ENCODE data around the gene ACTN4.

ACTN4 gene

DNA sequence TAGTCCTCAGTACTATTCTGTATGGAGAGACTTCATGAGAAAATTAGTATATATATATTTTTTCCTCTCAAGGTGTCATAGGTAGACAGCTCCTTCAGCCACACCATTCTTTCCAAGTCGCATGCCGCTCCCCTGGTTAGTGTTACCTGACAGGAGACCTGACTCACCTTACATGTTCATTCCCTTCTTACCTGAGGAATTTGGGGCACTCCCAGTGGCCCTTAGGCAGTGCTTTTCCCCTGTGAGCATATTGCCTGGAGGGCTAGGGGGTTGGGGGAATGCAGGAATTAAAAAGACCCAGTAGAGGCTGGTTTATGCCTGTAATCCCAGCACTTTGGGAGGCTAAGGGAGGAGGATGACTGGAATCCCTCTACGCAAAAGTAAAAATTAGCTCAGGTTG lies 9.0 kb upstream of the ACTN4 start:
- FAIRE-seq: no peak

DNA sequence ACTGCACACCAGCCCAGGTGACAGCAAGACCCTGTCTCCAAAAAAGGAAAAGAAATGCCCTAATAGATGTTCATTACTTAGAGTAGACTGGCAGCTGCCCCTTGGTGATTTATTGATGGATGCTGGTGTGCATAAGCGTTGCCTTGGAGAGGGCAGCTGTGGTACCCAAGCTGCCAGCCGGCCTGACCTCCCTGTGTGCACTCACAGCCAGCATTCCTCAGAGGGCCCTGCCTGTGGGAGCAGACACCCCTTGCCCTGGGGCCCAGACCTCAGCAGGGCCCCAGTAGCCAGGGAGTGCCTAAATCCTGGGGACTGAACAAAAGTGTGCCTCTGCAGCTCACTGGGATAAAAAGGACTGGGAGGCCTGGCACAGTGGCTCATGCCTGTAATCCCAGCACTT lies 7.8 kb upstream of the ACTN4 start:
- FAIRE-seq: no peak

DNA sequence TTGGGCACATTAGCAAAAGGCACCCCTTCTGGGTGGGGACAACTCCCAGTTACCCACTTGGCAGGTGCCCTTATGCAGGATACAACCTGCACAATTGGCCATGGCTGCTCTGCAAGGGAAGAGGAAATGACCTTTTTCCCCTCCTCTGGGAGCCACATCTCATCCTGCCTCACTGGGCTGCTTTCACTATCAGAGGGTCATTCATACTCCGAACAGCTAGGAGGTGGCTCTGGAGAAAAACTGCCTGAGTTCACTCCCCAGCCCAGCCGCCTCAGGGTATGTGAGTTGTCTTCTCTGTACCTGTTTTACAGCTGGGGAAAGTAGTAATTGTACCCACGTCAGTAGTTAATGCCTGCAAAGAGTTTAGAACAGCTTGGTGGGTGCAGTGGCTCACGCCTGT lies 7.1 kb upstream of the ACTN4 start:
- FAIRE-seq: no peak

DNA sequence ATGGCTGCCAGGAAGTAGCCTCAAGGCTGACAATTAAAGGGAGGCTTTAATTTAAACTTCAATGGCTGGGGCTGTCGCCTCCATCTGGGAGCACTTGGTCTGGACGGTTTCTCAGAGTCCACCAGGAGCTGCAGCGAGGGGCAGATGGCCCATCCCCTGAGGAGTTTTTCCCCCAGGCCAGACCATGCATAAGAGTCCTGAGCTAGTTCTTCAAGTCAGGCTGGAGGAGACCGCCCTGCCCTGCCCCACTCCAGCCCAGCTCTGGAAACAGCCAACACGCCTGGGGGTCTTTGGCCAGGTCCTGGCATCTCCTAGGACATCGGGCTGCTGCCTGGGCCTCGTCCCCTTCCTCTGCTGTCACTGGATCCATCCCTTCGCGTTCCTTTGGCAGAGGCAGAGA lies 5.3 kb upstream of the ACTN4 start:
- no peak for FAIRE-seq

DNA sequence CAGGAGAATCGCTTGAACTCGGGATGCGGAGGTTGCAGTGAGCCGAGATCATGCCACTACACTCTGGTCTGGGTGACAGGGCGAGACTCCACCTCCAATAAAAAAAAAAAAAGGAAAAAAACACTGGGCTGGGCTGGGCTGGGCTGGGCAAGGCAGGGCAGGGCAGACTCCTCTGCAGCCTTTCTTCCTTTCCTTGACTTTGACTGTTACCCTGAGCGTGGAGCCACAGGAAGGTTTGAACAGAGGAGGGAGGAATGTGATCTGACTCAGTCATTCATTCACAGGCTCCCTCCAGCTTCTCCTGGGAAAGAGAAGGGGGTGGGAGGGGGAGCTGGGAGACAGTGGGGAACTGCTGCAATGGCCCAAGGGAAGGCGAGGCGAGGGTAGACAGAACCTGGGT lies 2.7 kb upstream of the ACTN4 start:
- FAIRE-seq: no peak

DNA sequence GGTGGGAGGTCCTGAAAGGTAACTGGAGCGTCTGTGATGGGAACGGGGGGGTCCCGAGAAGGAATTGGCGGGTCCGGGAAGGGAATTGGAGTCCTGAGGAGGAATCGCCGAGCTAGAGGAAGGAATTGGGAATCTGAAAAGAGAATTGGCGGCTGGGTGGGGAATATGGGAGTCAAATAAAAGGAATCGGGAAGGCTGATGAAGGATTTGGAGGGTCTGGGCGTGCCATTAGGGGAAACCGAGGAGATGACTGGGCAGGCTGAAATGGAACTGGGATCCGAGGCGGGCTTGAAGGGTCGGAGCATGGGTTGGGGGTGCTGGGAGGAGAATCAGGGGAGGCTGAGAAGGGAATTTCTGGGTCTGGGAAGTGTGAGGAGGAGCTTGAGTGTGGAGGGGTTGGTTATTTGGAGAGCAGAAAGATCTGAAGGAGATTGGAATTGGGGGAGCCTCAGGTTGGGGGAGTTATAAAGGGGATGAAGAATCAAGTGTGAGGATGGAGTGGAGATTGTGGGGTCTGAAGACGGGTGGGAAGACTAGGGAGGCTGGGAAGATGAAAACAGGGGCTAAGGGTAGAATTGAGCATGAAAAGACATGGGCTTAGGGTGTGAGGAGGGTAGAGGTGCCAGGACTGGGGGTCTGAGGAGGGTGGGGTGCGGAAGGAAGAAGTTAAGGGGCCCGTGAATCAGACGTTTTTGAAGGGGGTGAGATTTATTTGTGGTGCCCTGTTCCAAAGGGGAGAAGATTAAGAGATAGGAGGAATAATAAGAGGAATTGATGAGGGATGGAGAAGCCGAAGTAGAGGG lies 718 bp downstream of the ACTN4 start:
- FAIRE-seq: no peak

DNA sequence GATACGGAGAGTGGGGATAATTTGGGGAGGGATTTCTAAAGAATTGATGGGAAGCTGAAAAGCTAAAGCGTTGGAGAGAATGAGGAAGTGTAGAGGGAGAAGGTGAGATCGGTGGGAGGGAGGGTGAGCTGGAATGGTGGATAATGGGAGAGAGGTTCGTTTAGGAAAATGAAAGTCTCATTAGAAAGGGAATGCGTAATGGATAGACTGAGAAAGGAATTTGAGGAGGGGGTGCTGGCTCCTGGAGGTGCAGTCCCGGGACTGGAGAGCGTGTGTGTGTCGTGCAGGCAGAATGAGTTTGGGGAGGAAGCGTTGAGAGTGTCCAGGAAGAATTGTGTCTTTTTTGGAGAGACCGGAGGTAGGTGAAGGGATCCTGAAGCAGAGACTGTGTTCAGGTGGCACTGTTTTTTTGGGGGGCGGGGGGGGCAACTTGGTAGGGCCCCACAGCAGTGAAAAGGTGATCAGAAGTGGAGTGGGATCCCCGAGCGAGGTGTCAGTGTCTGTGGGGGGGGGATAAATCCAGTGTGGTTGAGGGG lies 1.4 kb downstream of the ACTN4 start:
- FAIRE-seq: no peak

DNA sequence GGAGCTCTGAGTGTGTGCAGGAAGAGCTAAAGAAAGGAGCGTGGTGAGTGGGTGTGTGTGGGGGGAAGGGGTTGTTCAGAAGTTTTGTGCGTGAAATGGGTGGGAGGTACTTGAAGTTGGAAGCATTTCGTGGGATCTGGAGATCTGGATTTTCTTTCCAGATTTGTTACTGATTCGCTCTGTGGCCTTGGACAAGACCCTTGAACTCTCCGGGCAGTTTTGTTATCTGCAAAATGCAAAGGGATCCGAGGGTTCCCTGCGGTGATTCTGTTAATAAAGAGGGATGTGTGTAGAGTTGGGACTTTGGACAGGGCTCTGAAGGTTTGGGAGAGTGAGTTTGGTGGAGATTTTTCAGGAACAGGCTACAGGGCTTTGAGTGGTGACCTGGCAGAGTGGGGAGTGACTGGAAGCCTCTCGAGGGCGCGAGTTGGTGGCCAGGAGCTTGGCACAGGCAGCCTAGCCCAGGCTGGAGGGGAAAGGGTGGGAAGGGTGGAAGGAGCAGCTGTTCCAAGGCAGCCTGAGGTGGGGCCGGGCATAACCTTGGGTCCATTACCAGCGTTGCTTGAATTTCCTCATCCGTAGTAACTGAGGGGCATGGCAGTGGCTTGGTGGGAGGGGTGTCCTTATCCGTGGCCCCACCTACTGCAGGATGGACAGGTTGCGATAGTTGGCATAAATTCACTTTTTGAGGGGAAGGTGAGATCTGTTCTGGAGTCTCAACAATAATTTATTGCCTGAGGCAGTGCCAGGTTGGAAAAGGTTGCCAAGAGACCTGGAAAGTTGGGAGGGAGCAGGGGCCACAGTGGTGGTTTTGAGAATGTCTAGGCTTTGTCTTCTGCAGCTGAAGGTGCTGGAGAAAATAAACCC lies 2.1 kb downstream of the ACTN4 start:
- no peak for FAIRE-seq

DNA sequence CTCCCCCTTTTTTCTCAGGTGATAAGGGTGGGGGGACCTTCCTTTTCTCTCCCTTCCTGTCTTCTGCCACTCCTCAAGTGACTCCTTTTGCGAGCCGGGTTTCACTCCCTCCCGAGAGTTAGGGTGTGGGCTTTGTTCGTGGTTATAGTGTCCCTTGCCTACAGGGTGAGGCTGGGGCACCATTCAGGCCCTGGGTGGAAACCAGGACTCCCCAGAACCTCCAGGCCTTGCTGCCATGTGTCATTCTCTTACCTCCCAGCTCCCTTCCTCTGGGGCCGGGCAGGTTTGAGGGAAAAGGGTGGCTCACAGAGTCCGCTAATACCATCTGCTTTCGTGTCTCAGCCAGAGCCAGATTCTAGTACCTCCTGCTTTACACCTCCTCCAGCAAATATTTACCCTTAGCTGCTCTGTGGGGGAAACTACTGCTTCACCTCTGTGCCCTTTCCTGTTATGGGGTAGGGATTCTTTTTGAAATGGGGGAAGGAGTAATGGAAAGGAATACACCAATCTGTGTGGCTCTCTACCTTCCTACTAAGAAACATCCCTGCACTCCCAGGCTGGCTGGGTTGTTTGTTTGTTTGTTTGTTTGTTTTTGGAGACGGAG lies 2.8 kb downstream of the ACTN4 start:
- FAIRE-seq: no peak

DNA sequence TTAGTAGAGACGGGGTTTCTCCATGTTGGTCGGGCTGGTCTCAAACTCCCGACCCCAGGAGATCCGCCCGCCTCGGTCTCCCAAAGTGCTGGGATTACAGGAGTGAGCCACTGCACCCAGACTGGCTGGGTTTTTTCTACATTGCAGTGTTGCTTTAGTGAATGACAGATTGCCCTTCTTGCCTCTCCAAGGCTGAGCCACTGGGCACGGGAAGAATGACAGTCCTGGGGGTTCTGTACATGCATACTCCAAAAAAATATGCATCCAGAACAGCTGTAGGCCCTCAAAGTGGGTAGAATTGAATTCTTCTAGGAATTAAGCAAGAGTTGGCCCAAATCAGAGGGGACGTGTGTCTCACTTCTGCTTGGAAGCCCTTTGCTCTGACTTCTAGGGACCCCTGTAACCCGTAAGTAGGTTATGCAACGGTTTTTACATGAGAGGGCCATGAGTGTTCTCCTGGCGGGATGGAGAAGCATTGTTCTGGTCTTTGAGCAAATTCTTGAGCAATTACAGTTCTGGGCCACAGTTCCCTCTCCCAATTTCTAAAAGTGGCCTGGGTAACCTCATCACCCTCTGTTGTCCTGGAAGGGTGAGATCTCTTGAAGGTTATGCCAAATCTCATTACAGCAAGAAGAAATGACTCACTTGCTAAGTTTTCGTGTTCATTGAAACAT lies 3.6 kb downstream of the ACTN4 start:
- no peak for FAIRE-seq

DNA sequence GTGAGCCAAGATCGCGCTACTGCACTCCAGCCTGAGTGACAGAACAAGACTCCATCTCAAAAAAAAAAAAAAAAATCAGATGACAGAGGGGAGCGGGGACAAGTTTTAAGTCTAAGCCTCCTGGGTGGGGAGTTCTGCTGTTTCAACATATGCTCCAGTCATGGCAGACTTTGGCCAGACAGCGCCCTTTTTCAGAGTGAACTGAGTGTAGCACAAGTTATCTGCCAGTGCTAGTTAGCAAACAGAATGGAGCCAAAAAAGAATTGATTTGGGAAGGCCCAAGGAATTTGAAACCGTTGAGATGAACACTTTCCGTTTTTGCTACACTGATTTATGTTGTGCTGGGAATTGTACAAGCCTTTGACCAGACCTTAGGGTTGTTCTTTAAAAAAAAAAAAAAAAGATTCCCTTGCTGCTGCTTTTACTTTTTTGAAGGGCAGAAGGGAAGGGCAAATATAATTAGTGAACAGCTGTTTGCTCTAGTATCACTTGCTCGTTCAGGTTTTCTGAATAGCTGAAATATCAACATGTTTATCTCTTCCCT lies 5.7 kb downstream of the ACTN4 start:
- no peak for FAIRE-seq

DNA sequence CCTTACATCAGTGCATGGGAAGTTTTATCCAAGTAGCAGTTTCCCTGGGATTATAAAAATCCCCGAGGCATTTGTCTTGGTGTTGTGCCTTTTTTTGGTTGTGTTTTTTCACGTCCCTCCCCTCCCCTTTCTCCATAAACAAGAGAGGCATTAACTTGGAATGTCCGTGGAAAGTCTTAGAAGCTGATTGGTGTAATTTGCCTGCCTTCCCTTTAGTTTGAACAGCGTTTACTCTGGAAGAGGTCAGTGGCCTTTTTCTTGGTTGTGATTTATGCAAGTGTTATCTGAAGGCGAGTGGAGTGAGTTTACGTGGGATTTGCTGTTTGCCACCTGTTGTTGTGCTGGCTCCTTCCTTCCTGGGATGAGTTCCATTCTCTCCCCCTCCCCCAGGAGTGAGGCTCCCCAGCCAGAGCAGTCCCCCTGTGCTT lies 7.2 kb downstream of the ACTN4 start:
- no peak for FAIRE-seq

DNA sequence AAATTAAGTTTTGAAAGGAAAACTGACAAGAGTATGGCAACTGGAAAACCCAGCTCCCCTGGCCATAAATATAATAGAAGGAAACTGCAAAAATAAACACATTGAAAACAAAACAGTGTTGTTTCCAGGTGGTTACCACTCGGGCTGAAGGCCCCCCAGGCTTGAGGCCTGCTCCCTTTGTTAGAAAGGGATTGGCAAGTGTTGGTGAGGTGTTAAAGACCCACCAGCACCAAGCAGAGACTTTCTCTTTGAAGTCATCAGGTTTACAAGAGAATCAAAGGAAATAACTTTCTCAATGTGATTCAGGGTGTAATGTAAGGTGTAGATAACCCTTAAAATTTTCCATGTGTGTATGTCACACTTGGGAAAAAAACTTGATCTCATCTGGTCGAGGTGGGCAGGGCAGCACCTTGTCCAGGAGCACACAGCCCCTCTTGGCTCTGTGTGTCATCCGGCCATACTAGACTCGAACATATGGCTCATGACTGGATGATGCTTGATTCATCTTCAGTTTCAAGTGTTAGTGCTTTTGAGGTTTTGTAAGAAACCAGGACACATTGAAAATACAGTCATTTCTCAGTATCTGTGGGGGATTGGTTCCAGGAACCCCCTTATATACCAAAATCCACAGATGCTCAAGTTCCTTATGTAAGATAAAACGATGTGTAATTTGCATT lies 7.8 kb downstream of the ACTN4 start:
- no peak for FAIRE-seq

DNA sequence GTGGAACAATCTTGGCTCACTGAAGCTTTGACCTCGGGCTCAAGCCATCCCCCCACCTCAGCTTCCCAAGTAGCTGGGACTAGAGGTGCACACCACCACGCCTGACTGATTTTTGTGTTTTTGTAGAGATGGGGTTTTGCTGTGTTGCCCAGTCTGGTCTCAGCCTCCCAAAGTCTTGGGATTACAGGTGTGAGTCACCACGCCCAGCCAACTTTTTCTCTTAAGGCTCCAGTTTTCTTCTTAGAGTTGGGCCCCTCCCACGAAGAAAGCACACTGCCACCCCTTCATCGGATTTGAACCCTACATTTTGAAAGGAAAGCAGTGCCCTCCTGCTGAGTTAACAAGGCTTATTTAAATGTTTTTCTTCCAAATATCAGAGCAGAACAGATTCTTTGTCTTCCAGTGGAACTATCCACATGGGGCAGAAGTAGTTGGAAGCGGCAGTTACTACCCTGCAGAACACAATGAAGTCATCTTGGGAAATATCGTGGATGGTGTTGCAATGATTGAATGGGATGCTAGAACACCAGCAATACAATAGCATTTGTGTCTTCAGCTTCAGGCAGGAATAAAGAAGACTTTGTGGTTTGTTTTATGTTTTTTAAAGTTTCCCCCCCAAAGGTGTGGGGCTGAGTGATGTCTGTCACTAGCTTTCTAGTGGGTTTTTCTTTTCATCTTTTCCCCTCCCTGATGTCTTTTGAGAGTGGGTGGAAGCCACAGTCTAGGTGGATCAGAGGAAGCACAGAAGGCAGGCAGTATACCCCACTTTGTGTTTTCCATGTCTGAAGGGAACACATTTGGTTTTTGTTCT lies 8.9 kb downstream of the ACTN4 start:
- no peak for FAIRE-seq

DNA sequence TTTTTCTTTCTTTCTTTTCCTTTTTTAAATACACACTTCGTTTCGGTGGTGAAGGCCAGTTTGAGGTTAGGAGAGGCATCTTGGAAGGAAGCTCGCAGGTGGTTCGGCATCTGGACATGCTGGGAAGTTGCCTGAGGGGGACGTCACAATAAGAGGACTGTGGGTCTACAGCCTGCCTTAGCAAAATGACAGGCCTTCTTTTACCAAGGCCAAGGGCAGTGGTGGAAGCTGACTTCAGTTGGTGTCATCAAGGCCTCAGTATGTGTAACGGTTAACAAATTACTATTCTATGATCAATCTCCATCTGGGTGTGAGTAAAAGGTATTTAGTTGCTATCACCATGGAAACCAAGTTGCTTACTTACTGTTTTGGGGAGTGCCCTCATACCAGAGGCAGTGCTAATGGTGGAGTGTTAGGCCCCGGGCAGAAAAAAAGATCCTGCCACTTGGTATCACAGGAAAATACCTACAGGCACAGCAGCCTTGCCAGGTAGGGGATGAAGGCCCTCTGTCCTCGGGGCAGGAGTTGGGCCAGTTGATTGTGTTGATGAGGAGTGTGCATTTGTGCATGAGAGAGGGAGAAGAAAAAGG lies 10.3 kb downstream of the ACTN4 start:
- no peak for FAIRE-seq

DNA sequence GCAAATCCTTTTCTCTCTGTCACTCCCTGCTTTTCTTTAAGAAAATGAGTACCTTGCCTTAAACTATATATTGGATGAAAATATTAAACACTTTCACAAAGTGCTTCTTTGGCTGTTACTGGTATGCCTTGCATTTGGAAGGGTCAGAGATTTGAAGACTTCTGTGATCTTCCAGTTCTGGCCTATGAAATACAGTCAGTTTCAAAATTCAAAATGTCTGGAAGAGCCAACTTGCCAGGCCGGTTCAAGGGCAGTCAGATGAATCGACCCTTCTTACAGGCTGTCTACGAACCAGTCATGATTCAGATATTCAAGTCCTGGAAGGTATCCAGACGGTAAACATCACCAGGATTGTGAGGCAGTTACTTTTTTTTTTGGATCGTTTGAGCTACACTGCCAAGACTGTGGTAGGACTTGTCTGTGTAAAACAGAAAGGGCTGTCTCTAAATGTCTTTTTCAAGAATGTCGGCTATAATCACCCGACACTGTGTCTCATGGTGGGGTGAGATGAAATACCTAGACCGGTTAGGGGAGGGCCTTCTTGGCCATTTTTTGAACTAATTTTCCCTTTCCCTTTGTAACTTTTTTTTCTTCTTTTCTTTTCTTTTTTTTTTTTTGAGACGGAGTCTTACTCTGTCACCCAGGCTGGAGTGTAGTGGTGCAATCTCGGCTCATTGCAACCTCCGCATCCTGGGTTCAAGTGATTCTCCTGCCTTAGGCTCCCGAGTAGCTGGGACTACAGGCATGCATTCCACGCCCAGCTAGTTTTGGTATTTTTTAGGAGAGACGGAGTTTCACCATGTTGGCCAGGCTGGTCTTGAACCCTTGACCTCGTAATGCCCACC lies 11.2 kb downstream of the ACTN4 start:
- peak; percentile 83 for FAIRE-seq

DNA sequence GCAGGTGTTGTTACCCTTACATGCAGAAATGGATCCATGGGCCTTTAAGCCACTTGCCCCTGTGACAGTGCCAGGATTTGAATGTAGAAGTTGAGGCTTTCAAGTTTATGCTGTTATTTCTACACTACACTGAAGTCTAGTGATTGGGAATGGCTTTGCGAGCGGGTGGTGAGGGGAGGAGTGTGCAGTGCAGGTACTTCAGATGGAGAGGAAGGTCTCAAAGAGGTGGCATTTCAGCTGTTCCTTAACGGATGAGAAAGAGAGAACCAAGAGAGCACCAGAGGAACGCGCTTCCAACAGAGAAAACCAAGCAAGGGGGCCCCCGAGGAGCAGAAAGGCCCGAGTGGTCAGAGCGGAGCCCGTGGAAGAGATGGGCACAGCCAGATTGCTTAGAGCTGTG lies 13.3 kb downstream of the ACTN4 start:
- FAIRE-seq: no peak

DNA sequence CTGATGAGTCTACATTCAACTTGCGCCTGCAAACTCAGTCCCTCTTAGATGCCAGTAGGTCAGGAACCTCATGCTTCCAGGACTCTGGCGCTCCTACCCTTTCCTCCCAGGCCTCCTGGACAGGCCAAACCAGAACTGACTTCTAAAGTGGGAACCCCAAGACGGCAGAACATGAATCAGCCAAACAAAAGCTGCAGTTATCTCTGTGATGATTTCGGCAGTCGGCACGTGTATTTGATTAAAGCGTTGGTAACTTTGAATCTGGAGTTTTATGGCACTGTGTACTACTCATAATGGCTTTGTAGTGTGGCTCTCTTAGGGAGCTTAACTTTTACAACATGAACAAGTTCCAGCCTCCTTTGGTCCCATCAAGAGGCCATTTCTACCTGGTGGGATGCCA lies 13.7 kb downstream of the ACTN4 start:
- FAIRE-seq: no peak

DNA sequence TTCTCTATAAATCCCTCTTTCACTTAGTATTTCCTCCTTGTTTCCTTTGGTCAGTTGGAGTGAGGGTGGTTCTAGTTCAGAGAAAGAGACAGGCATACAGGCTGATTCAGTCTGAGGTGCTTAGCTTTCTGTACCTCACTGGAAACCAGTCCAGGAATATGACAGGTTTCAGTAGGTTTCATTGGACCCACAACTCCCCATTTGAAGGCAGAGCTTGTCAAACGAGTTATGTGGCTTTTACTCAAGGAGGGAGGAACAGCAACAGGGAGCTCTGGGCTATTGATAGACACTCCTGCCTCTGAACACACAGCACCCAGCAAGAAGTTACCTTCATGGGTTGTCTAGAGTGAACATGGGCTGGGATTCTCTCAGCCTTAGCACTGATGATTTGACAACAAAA lies 14.5 kb downstream of the ACTN4 start:
- FAIRE-seq: no peak
